HL-60 (cell line): ENCODE measurements around the gene ZNF768.

Experiments
- CTCF ChIP-seq: IDR thresholded peaks from one replicate; pipeline ENCODE4 v1.5.1; 2011; ENCODE audit warnings: low read length, control low read depth, inconsistent platforms; ENCODE audit not compliant: insufficient read depth
- GABPA ChIP-seq: IDR thresholded peaks from 2 replicates; pipeline ENCODE4 v1.6.1; 2012; ENCODE audit warnings: low read depth

GRCh38 chr16:30509081-30509765, 17.1 kb downstream of the ZNF768 start:
- TF ChIP-seq CTCF (no peak), GABPA (no peak)
